K562 (cell line): ENCODE results near the gene IQCK. TPM values are rescaled to one million over a fixed set of nuclear protein-coding genes. Genes with fewer than 3 reads are reported as not detected.

Experiments
- KAT7 ChIP-seq: sonication (generic); formaldehyde crosslinking; IDR thresholded peaks from 2 replicates; pipeline ENCODE4 v1.8.0; 2022; ENCODE audit warnings: missing genetic modification reagents, mild to moderate bottlenecking, borderline replicate concordance
- MLLT1 ChIP-seq, 2 experiments: fragments of 450-650 bp; IDR thresholded peaks; 2 replicates each; pipeline ENCODE4 v1.6.1; 2016
- PHB2 ChIP-seq: fragments of 450-650 bp; IDR thresholded peaks from 2 replicates; pipeline ENCODE4 v1.6.1; 2017; ENCODE audit warnings: low read depth
- POLR3G ChIP-seq: IDR thresholded peaks from 2 replicates; pipeline ENCODE4 v1.6.1; 2011; ENCODE audit not compliant: insufficient read length, insufficient replicate concordance; ENCODE audit errors: extremely low read depth
- SOX6 ChIP-seq: fragments of 450-650 bp; IDR thresholded peaks from 2 replicates; pipeline ENCODE4 v1.6.1; 2014; ENCODE audit warnings: mild to moderate bottlenecking
- polyA plus RNA-seq, 8 experiments: library from polyadenylated mRNA; depleted of rRNA in 4 of 8; stranded (reverse) in 5 of 8; unstranded in 3 of 8; fragments of >200 nt; fragmentation: Nextera tagmentation in 2 of 8; fragmentation: Illumina TruSeq in 1 of 8; extraction: Ambion mirVana in 2 of 8; extraction: Trizol in 1 of 8; gene quantifications; 2 replicates each; pipeline versions ENCODE4 v1.2.1 to v1.2.3, GENCODE V29; 2011 to 2014; ENCODE audit warnings: inconsistent platforms in 1 of 8, missing spikeins in 1 of 8
- total RNA-seq, 7 experiments: library from RNA; depleted of rRNA in 6 of 7; stranded (reverse); fragments of >200 nt in 6 of 7; fragmentation: Illumina TruSeq in 2 of 7; extraction: Trizol in 2 of 7; gene quantifications; 2 replicates each; pipeline versions ENCODE4 v1.2.1 to v1.2.3, GENCODE V29; 2011 to 2021; ENCODE audit warnings: low replicate concordance in 1 of 7
- TF ChIP-seq, protein P1 (sequence below): fragments of 200-600 bp; sonication (generic); IDR thresholded peaks from one replicate; pipeline ENCODE4 v1.6.1; 2012; ENCODE audit warnings: mild to moderate bottlenecking, low read depth, low read length, inconsistent platforms
- TF ChIP-seq, protein P2 (sequence below): sonication (generic); formaldehyde crosslinking; IDR thresholded peaks from 2 replicates; pipeline ENCODE4 v1.9.0; 2022; ENCODE audit warnings: mild to moderate bottlenecking, missing genetic modification reagents
- TF ChIP-seq, protein P3 (sequence below): sonication (generic); formaldehyde crosslinking; IDR thresholded peaks from 2 replicates; pipeline ENCODE4 v1.8.1; 2023; ENCODE audit warnings: missing genetic modification reagents, mild to moderate bottlenecking, borderline replicate concordance

Gene IQCK
- total and polyA plus RNA-seq, 9 of the 15 experiments (the other 6 are each of a cell fraction or from before 2014, with no cell fraction given) = 5.2 to 12.2 (median 7.3) TPM

- TF ChIP-seq, protein P1, sequence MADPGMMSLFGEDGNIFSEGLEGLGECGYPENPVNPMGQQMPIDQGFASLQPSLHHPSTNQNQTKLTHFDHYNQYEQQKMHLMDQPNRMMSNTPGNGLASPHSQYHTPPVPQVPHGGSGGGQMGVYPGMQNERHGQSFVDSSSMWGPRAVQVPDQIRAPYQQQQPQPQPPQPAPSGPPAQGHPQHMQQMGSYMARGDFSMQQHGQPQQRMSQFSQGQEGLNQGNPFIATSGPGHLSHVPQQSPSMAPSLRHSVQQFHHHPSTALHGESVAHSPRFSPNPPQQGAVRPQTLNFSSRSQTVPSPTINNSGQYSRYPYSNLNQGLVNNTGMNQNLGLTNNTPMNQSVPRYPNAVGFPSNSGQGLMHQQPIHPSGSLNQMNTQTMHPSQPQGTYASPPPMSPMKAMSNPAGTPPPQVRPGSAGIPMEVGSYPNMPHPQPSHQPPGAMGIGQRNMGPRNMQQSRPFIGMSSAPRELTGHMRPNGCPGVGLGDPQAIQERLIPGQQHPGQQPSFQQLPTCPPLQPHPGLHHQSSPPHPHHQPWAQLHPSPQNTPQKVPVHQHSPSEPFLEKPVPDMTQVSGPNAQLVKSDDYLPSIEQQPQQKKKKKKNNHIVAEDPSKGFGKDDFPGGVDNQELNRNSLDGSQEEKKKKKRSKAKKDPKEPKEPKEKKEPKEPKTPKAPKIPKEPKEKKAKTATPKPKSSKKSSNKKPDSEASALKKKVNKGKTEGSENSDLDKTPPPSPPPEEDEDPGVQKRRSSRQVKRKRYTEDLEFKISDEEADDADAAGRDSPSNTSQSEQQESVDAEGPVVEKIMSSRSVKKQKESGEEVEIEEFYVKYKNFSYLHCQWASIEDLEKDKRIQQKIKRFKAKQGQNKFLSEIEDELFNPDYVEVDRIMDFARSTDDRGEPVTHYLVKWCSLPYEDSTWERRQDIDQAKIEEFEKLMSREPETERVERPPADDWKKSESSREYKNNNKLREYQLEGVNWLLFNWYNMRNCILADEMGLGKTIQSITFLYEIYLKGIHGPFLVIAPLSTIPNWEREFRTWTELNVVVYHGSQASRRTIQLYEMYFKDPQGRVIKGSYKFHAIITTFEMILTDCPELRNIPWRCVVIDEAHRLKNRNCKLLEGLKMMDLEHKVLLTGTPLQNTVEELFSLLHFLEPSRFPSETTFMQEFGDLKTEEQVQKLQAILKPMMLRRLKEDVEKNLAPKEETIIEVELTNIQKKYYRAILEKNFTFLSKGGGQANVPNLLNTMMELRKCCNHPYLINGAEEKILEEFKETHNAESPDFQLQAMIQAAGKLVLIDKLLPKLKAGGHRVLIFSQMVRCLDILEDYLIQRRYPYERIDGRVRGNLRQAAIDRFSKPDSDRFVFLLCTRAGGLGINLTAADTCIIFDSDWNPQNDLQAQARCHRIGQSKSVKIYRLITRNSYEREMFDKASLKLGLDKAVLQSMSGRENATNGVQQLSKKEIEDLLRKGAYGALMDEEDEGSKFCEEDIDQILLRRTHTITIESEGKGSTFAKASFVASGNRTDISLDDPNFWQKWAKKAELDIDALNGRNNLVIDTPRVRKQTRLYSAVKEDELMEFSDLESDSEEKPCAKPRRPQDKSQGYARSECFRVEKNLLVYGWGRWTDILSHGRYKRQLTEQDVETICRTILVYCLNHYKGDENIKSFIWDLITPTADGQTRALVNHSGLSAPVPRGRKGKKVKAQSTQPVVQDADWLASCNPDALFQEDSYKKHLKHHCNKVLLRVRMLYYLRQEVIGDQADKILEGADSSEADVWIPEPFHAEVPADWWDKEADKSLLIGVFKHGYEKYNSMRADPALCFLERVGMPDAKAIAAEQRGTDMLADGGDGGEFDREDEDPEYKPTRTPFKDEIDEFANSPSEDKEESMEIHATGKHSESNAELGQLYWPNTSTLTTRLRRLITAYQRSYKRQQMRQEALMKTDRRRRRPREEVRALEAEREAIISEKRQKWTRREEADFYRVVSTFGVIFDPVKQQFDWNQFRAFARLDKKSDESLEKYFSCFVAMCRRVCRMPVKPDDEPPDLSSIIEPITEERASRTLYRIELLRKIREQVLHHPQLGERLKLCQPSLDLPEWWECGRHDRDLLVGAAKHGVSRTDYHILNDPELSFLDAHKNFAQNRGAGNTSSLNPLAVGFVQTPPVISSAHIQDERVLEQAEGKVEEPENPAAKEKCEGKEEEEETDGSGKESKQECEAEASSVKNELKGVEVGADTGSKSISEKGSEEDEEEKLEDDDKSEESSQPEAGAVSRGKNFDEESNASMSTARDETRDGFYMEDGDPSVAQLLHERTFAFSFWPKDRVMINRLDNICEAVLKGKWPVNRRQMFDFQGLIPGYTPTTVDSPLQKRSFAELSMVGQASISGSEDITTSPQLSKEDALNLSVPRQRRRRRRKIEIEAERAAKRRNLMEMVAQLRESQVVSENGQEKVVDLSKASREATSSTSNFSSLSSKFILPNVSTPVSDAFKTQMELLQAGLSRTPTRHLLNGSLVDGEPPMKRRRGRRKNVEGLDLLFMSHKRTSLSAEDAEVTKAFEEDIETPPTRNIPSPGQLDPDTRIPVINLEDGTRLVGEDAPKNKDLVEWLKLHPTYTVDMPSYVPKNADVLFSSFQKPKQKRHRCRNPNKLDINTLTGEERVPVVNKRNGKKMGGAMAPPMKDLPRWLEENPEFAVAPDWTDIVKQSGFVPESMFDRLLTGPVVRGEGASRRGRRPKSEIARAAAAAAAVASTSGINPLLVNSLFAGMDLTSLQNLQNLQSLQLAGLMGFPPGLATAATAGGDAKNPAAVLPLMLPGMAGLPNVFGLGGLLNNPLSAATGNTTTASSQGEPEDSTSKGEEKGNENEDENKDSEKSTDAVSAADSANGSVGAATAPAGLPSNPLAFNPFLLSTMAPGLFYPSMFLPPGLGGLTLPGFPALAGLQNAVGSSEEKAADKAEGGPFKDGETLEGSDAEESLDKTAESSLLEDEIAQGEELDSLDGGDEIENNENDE = no peak
- TF ChIP-seq SOX6 (no peak; the same call in 1 of the 2 replicates), PHB2 (no peak), MLLT1 (IDR thresholded peaks at IDR 0.05) (no peak), KAT7 (CRISPR knock-in tag) (0 out of 2 replicates have a peak, but pooled peaks have one; percentile 58), POLR3G (no peak)
- TF ChIP-seq, protein P2, sequence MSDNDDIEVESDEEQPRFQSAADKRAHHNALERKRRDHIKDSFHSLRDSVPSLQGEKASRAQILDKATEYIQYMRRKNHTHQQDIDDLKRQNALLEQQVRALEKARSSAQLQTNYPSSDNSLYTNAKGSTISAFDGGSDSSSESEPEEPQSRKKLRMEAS (CRISPR knock-in tag) = peak; percentile 85
- TF ChIP-seq, protein P3, sequence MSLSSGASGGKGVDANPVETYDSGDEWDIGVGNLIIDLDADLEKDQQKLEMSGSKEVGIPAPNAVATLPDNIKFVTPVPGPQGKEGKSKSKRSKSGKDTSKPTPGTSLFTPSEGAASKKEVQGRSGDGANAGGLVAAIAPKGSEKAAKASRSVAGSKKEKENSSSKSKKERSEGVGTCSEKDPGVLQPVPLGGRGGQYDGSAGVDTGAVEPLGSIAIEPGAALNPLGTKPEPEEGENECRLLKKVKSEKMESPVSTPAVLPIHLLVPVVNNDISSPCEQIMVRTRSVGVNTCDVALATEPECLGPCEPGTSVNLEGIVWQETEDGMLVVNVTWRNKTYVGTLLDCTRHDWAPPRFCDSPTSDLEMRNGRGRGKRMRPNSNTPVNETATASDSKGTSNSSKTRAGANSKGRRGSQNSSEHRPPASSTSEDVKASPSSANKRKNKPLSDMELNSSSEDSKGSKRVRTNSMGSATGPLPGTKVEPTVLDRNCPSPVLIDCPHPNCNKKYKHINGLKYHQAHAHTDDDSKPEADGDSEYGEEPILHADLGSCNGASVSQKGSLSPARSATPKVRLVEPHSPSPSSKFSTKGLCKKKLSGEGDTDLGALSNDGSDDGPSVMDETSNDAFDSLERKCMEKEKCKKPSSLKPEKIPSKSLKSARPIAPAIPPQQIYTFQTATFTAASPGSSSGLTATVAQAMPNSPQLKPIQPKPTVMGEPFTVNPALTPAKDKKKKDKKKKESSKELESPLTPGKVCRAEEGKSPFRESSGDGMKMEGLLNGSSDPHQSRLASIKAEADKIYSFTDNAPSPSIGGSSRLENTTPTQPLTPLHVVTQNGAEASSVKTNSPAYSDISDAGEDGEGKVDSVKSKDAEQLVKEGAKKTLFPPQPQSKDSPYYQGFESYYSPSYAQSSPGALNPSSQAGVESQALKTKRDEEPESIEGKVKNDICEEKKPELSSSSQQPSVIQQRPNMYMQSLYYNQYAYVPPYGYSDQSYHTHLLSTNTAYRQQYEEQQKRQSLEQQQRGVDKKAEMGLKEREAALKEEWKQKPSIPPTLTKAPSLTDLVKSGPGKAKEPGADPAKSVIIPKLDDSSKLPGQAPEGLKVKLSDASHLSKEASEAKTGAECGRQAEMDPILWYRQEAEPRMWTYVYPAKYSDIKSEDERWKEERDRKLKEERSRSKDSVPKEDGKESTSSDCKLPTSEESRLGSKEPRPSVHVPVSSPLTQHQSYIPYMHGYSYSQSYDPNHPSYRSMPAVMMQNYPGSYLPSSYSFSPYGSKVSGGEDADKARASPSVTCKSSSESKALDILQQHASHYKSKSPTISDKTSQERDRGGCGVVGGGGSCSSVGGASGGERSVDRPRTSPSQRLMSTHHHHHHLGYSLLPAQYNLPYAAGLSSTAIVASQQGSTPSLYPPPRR (CRISPR knock-in tag) = no peak
Observed at GRCh38 chr16:19717741-19718623, at the start of gene IQCK, which contains the start of gene KNOP1 (continued).
